GM12875 (cell line): ENCODE measurements around the gene TRMU.

Source experiments
- H3K4me3 ChIP-seq: one replicate; pipeline ENCODE4 v1.5.1; 2011; ENCODE audit warnings: low read depth, low read length, control low read depth
- TF ChIP-seq, protein P1 (sequence below): IDR thresholded peaks from 2 replicates; pipeline ENCODE4 v1.5.1; 2011; ENCODE audit warnings: low read depth, mild to moderate bottlenecking, control low read depth, inconsistent platforms, low read length, moderate library complexity, borderline replicate concordance; ENCODE audit not compliant: insufficient read depth

TRMU gene

DNA sequence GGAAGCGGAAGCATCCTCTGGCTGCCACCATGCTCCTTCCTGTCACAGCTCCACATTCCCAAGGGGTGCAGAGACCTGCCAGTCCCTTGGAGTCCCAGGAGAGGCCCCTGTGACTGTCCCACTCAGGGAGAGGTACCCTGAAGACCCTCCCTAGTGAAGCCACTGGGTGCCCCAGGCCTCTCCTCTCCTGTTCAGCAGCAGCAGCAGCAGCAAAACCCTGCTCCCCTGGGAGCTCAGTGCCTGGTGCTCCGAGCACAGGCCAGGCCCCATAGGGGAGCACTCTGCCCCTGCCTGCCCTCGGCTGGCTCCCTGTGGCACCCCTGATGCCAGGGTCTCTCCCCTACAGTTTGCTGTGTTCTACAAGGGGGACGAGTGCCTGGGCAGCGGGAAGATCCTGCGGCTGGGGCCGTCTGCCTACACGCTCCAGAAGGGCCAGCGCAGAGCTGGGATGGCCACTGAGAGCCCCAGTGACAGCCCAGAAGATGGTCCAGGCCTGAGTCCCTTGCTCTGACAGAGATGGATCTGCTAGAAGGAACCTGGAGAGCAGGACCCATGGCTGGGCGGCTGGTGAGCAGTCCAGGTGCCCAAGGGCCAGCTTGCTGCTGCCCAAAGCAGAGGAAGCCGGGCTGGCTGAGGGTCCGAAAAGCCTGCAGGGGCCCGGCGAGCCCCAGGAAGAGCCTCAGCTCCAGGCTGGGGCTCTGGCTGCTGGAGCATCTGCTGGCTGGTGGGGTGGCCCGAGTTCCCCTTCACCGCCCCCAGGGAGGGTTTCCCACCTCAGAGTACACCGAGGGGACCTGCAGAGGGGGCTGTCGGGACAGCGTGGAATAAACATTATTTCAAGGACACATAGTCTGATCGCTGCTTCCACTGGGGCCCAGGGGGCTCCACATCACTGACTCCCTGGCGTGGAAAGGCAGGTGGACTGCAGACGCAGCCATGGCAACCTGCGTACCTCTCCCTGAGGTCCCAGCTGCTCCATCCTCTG lies 21.3 kb downstream of the TRMU start:
- H3K4me3 ChIP-seq = no peak overlapping the region
- TF ChIP-seq, protein P1, sequence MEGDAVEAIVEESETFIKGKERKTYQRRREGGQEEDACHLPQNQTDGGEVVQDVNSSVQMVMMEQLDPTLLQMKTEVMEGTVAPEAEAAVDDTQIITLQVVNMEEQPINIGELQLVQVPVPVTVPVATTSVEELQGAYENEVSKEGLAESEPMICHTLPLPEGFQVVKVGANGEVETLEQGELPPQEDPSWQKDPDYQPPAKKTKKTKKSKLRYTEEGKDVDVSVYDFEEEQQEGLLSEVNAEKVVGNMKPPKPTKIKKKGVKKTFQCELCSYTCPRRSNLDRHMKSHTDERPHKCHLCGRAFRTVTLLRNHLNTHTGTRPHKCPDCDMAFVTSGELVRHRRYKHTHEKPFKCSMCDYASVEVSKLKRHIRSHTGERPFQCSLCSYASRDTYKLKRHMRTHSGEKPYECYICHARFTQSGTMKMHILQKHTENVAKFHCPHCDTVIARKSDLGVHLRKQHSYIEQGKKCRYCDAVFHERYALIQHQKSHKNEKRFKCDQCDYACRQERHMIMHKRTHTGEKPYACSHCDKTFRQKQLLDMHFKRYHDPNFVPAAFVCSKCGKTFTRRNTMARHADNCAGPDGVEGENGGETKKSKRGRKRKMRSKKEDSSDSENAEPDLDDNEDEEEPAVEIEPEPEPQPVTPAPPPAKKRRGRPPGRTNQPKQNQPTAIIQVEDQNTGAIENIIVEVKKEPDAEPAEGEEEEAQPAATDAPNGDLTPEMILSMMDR = no peak

DNA sequence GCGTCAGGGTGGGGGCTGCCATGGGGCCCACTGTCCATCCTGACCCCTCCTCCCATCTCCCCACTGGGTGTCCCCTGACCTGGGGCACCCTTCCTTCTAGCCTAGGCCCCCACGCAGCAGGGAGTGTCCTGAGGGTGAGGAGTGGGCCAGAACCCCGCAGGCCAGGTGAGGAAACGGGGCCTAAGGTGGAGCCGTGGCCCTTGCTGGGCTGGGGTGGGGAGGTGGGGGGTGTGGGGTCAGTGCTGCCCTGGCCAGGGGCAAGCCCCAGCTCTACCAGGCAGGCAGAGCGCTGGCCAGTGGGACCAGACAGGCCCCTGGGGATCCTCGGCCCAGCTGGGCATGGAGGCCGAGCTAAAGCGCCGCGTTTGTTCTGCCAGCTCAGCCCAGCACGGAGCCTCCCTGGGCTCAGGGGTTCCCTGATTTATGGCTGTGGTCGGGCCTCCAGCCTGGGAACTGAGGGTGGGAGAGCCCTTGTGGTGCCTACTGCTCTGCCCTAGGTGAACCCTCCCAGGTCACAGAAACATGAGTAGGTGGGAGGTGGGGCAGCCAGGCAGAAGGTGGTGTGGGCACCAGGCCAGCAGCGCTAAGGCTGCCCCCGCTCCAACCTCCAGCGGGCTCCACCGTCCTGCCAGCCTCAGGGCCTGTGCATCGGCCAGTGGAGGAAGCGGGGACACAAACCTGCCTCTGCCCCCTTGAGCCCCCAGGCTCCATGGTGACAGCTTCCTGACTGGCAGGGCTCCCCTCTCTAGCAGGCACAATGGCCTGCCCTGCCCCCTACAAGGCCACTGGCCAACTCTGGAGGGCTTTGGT lies 22.4 kb downstream of the TRMU start:
- TF ChIP-seq, protein P1 = no peak
- H3K4me3 ChIP-seq = no peak overlapping the region

DNA sequence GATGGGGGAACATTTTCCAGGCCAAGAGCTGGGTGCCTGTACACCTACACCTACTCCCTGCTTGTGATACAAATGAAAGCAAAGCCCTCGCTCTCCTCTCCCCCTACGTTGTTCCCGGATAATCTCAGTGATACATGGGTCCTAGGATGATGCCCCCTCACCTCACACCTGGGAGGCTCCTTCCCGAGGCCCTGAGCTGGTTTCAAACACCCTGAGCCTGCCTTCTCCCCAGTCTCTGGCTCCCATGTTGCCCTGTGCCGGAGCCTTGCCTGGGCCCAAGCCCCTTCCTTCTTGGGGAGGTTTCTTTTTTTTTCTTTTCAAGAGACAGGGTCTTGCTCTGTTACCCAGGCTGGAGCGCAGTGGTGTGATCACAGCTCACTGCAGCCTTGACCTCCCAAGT lies 23.3 kb downstream of the TRMU start:
- TF ChIP-seq, protein P1 = no peak

DNA sequence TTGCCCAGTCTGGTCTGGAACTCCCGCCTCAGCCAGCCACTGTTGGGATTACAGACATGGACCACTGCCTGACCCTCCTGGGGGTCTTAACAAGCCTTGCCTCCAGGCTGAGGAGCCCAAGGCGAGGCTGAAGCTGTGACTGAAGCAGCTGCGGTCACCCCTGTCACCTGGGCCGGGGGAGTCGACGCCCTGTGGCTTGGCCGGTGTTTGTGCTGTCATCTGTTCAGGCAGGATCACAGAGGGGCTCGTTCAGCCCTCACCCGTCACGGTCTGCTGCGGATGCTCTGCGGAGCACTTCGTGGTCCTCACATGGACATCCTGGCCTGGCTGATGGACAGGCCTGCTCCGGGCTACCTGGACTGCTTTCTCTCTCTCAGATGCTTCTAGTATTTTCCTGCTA lies 23.8 kb downstream of the TRMU start:
- TF ChIP-seq, protein P1 = no peak
- no peak overlapping the region for H3K4me3 ChIP-seq

More for the DNA sequence above, 23.3 kb downstream of the TRMU start:
- no peak overlapping the region for H3K4me3 ChIP-seq

DNA sequence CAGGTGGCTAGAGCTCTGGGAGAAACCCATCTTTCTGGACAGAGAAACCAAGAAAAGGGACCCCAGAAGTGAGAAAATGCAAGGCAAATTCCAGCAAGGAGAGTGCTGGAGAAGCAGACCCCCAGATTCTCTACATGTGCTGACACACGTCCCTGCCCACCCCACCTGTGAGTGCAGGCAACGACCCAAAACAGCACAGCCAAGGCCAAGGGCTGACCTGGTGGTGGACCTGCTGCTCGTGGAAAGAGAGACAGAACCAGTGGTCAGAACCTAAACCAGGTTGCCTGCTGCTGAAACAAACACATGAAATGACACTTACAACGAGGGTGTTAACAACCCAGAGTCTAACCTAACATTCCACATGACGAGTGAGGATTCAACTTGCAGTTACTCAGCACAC lies 24.6 kb downstream of the TRMU start:
- H3K4me3 ChIP-seq = no peak overlapping the region
- TF ChIP-seq, protein P1 = no peak

DNA sequence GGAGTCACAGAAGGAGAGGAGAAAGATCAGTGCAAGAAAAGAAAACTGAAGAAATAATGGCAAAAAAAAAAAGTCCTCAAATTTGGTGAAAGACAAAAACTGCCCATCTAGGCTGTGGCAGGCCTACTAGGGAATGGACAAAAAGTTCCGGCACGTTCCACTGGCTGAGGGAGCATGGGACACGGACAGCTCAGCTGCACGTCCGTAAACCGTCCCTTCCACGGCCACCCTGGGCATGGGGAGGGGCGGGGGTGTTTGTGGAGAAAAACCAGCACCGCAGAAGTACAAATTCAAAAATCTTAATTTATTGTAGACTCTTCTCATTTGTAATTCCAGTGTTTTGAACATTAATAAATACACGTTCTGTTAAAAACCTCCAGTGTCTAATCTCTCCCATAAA lies 25.4 kb downstream of the TRMU start:
- TF ChIP-seq, protein P1 = no peak
- no peak overlapping the region for H3K4me3 ChIP-seq
